ENCODE data around the gene FAM222A. TPM values are rescaled to one million over a fixed set of nuclear protein-coding genes. Genes with fewer than 3 reads are reported as not detected.

FAM222A gene
- polyA plus RNA-seq, 2 of the 4 experiments (the other 2 are of a cell fraction): 0.98 to 3.2 TPM

- POLR2A ChIA-PET: no interaction called here
- FAIRE-seq: no peak
These were observed 34.9 kb upstream of the FAM222A start for GRCh38 chr12:109678719-109679118.

GRCh38 chr12:109679501-109680263 is 33.9 kb upstream of the FAM222A start:
- ChIA-PET POLR2A (no interaction called here), CTCF (interaction anchor here (0.6 to 2.5 kb wide), 4 partner anchors 82 to 247 kb away, joined by 3 to 10 read pairs (median 4); no protein-coding TSS in a partner anchor)
- no peaks in the 10 kb centered on the region for H3K4me1 ChIP-seq
- no peak overlapping the region for H3K27ac ChIP-seq
- H3K4me3 ChIP-seq: no peak overlapping the region
- H3K9me3 ChIP-seq: no peaks in the 10 kb centered on the region
- ATAC-seq: no peak; a peak in 1 of 6 replicates
- TF ChIP-seq ZFP36 (IDR thresholded peaks at IDR 0.05; ENCODE audit: borderline replicate concordance, partially characterized antibody): no peak
- no peak for TF ChIP-seq TFCP2L1 (CRISPR knock-in tag; IDR thresholded peaks at IDR 0.05)
- TF ChIP-seq CHD2 (IDR thresholded peaks at IDR 0.05; ENCODE audit: low read length, partially characterized antibody): no peak
- TF ChIP-seq HDAC2 (IDR thresholded peaks at IDR 0.05): no peak
- no peak for TF ChIP-seq SREBF2 (IDR thresholded peaks at IDR 0.05)
- no peak for TF ChIP-seq TP53 (CRISPR knock-in tag; IDR thresholded peaks at IDR 0.05)
- TF ChIP-seq, protein P1, sequence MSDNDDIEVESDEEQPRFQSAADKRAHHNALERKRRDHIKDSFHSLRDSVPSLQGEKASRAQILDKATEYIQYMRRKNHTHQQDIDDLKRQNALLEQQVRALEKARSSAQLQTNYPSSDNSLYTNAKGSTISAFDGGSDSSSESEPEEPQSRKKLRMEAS (IDR thresholded peaks at IDR 0.05): no peak
- TF ChIP-seq ZNF302 (CRISPR knock-in tag; IDR thresholded peaks at IDR 0.05): no peak
- TF ChIP-seq RARB (CRISPR knock-in tag; IDR thresholded peaks at IDR 0.05): no peak
- no peak for TF ChIP-seq ESRRA (IDR thresholded peaks at IDR 0.05; ENCODE audit: borderline replicate concordance, low read length)
- TF ChIP-seq ZC3H11A (IDR thresholded peaks at IDR 0.05): no peak
- no peak for TF ChIP-seq GATA3 (IDR thresholded peaks at IDR 0.05; ENCODE audit: borderline replicate concordance)
- WGBS (ENCODE audit: missing lambda C conversion rate): 81% methylated on average over 8 of the region's 8 CpGs
- no peak for FAIRE-seq
- no peak overlapping the region for H3K4me2 ChIP-seq
- no peak for DNase-seq (ENCODE audit: low read depth in 1 of 2, low spot score in 1 of 2)

More at GRCh38 chr12:109678719-109679118, 34.9 kb upstream of the FAM222A start:
- TF ChIP-seq CBX8 (IDR thresholded peaks at IDR 0.05) (no peak), JUN (IDR thresholded peaks at IDR 0.05) (no peak), ELK1 (IDR thresholded peaks at IDR 0.05; ENCODE audit: low read depth, low read length) (no peak), JUNB (IDR thresholded peaks at IDR 0.05) (no peak), HOXB13 (CRISPR knock-in tag; IDR thresholded peaks at IDR 0.05; ENCODE audit: low read depth) (no peak), CBX2 (IDR thresholded peaks at IDR 0.05; ENCODE audit: borderline replicate concordance, low read depth) (no peak), SMC3 (IDR thresholded peaks at IDR 0.05) (no peak)
- TF ChIP-seq, protein P2, sequence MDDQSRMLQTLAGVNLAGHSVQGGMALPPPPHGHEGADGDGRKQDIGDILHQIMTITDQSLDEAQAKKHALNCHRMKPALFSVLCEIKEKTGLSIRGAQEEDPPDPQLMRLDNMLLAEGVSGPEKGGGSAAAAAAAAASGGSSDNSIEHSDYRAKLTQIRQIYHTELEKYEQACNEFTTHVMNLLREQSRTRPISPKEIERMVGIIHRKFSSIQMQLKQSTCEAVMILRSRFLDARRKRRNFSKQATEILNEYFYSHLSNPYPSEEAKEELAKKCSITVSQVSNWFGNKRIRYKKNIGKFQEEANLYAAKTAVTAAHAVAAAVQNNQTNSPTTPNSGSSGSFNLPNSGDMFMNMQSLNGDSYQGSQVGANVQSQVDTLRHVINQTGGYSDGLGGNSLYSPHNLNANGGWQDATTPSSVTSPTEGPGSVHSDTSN (IDR thresholded peaks at IDR 0.05): no peak
- TF ChIP-seq, protein P3, sequence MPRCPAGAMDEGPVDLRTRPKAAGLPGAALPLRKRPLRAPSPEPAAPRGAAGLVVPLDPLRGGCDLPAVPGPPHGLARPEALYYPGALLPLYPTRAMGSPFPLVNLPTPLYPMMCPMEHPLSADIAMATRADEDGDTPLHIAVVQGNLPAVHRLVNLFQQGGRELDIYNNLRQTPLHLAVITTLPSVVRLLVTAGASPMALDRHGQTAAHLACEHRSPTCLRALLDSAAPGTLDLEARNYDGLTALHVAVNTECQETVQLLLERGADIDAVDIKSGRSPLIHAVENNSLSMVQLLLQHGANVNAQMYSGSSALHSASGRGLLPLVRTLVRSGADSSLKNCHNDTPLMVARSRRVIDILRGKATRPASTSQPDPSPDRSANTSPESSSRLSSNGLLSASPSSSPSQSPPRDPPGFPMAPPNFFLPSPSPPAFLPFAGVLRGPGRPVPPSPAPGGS (IDR thresholded peaks at IDR 0.05): no peak
- WGBS (ENCODE audit: missing lambda C conversion rate): 35% methylated on average over 7 of the region's 7 CpGs
- CTCF ChIA-PET: interaction anchor here (0.6 to 2.5 kb wide), 4 partner anchors 56 to 246 kb away, joined by 3 to 10 read pairs (median 4); no protein-coding TSS in a partner anchor
- ATAC-seq (no peak), DNase-seq (ENCODE audit: low read depth in 1 of 2, low spot score in 1 of 2) (no peak)
- Histone ChIP-seq H3K4me2 (no peak overlapping the region), H3K4me1 (no peaks in the 10 kb centered on the region), H3K27ac (no peak overlapping the region), H3K9me3 (no peaks in the 10 kb centered on the region), H3K4me3 (no peak overlapping the region)

Data from A549 (cell line).